ENCODE measurements around the gene TRAPPC3. TPM values are rescaled to one million over a fixed set of nuclear protein-coding genes. Genes with fewer than 3 reads are reported as not detected.

The TRAPPC3 gene
- total RNA-seq, 4 donors from 2014 or later: 54.6 to 165 (median 105) TPM

GRCh38 chr1:36111151-36111550 is 38.1 kb downstream of the TRAPPC3 start:
- no peak for DNase-seq
- intact Hi-C loops (cut with DNase I; ENCODE audit: low total_unique reads) (no loop called here), in situ Hi-C loops (cut with MboI; ENCODE audit: low pct_ligation_motif_present in 1 of 4, low pct_unique_long_range_greater_than_20kb in 1 of 4, low sequenced_read_pairs in 3 of 4) (loop anchor here in 2 of 4 donors (25.0 kb wide), 2 partner anchors 176 to 301 kb away; no protein-coding TSS in a partner anchor)
- TF ChIP-seq CTCF (IDR thresholded peaks at IDR 0.05) (no peak), POLR2AphosphoS5 (IDR thresholded peaks at IDR 0.05) (no peak), POLR2A (IDR thresholded peaks at IDR 0.05) (no peak)
- no peaks in the 10 kb centered on the region for H3K36me3 ChIP-seq
- H3K4me1 ChIP-seq: peaks cover 0 to 14% (median 3%) of the 10 kb centered on the region in 4 donors
- no peak overlapping the region for H3K27ac ChIP-seq
- H3K9me3 ChIP-seq: no peaks in the 10 kb centered on the region
- H3K4me3 ChIP-seq: no peak overlapping the region
- H3K27me3 ChIP-seq: no peaks in the 10 kb centered on the region
- 47 to 65% methylated on average over 2 to 4 of the region's 4 CpGs for WGBS, 2 donors (ENCODE audit: low coverage in 1 of 2)

- Histone ChIP-seq H3K36me3 (no peaks in the 10 kb centered on the region), H3K27me3 (no peaks in the 10 kb centered on the region), H3K4me3 (no peak overlapping the region), H3K4me1 (peaks cover 0 to 5% (median 0%) of the 10 kb centered on the region in 4 donors), H3K9me3 (no peaks in the 10 kb centered on the region), H3K27ac (peak overlapping the region in 1 of 4 donors; percentile 26)
- TF ChIP-seq CTCF (IDR thresholded peaks at IDR 0.05) (no peak), POLR2AphosphoS5 (IDR thresholded peaks at IDR 0.05) (no peak), EP300 (IDR thresholded peaks at IDR 0.05; ENCODE audit: low read depth) (no peak), POLR2A (IDR thresholded peaks at IDR 0.05) (no peak)
- no peak for DNase-seq
- intact Hi-C loops (cut with DNase I; ENCODE audit: low total_unique reads): no loop called here
- in situ Hi-C loops (cut with MboI; ENCODE audit: low pct_ligation_motif_present in 1 of 4, low pct_unique_long_range_greater_than_20kb in 1 of 4, low sequenced_read_pairs in 3 of 4): loop anchor here in 3 of 4 donors (10.0 to 25.0 kb wide), 5 partner anchors 76 to 303 kb away; no protein-coding TSS in a partner anchor
- 60 to 79% methylated on average over 1 to 11 of the region's 11 CpGs for WGBS, 2 donors (ENCODE audit: low coverage in 1 of 2)
Observed at GRCh38 chr1:36109041-36109679, 40.1 kb downstream of the TRAPPC3 start.

GRCh38 chr1:36108314-36108713 is 41.0 kb downstream of the TRAPPC3 start:
- intact Hi-C loops (cut with DNase I; ENCODE audit: low total_unique reads) (no loop called here), in situ Hi-C loops (cut with MboI; ENCODE audit: low pct_ligation_motif_present in 1 of 4, low pct_unique_long_range_greater_than_20kb in 1 of 4, low sequenced_read_pairs in 3 of 4) (loop anchor here in 3 of 4 donors (10.0 to 25.0 kb wide), 5 partner anchors 76 to 304 kb away; no protein-coding TSS in a partner anchor)

More at GRCh38 chr1:36108314-36108713, 41.0 kb downstream of the TRAPPC3 start:
- H3K27ac ChIP-seq: no peak overlapping the region
- no peaks in the 10 kb centered on the region for H3K27me3 ChIP-seq
- TF ChIP-seq EP300 (IDR thresholded peaks at IDR 0.05; ENCODE audit: low read depth) (no peak), POLR2AphosphoS5 (IDR thresholded peaks at IDR 0.05) (no peak), CTCF (IDR thresholded peaks at IDR 0.05) (no peak), POLR2A (IDR thresholded peaks at IDR 0.05) (no peak)
- WGBS, 2 donors (ENCODE audit: low coverage in 1 of 2): 78% methylated on average over 14 of the region's 14 CpGs; no CpG with 5 or more reads in 1 of the 2 donors
- H3K4me3 ChIP-seq: no peak overlapping the region
- H3K36me3 ChIP-seq: no peaks in the 10 kb centered on the region
- no peaks in the 10 kb centered on the region for H3K9me3 ChIP-seq
- peaks cover 0 to 5% (median 0%) of the 10 kb centered on the region in 4 donors for H3K4me1 ChIP-seq
- DNase-seq: no peak

Measured in transverse colon (tissue), 4 donors.